ENCODE results near the gene GPR156. TPM values are rescaled to one million over a fixed set of nuclear protein-coding genes. Genes with fewer than 3 reads are reported as not detected.

Gene GPR156
- total and polyA plus RNA-seq, 4 donors: 0.08 to 0.71 (median 0.41) TPM

GRCh38 chr3:120173056-120173675, 111.9 kb downstream of the GPR156 start:
- H3K36me3 ChIP-seq (ENCODE audit: control insufficient read depth in 4 of 4, insufficient read depth in 4 of 4, low read length in 4 of 4): peaks cover 0 to 4% (median 0%) of the 10 kb centered on the region in 4 donors
- H3K4me3 ChIP-seq: no peak overlapping the region
- no peak for TF ChIP-seq CTCF (IDR thresholded peaks at IDR 0.05; ENCODE audit: control extremely low read depth, extremely low read depth)
- no peaks in the 10 kb centered on the region for H3K9me3 ChIP-seq (ENCODE audit: control insufficient read depth in 4 of 4, insufficient read depth in 3 of 4, low read length in 3 of 4)
- no peaks in the 10 kb centered on the region for H3K27me3 ChIP-seq (ENCODE audit: control insufficient read depth in 3 of 3, insufficient read depth in 3 of 3, low read length in 2 of 3)
- WGBS, 2 donors: 80 to 89% methylated on average over 6 of the region's 6 CpGs
- peaks cover 0 to 14% (median 8%) of the 10 kb centered on the region in 5 donors for H3K4me1 ChIP-seq (ENCODE audit: control insufficient read depth in 5 of 5, insufficient read depth in 5 of 5, low read length in 5 of 5)
- H3K9ac ChIP-seq (ENCODE audit: insufficient read depth in 1 of 2, low read length in 2 of 2): no peak overlapping the region
- ATAC-seq (ENCODE audit: insufficient read depth, low FRiP score) (no peak), DNase-seq (no peak)
- no peak overlapping the region for H3K27ac ChIP-seq (ENCODE audit: low read depth in 1 of 2, low read length in 1 of 2)

GRCh38 chr3:120172070-120172469, 113.0 kb downstream of the GPR156 start:
- Histone ChIP-seq H3K9me3 (ENCODE audit: control insufficient read depth in 4 of 4, insufficient read depth in 3 of 4, low read length in 3 of 4) (no peaks in the 10 kb centered on the region), H3K36me3 (ENCODE audit: control insufficient read depth in 4 of 4, insufficient read depth in 4 of 4, low read length in 4 of 4) (peaks cover 0 to 4% (median 0%) of the 10 kb centered on the region in 4 donors), H3K4me3 (no peak overlapping the region), H3K4me1 (ENCODE audit: control insufficient read depth in 5 of 5, insufficient read depth in 5 of 5, low read length in 5 of 5) (peaks cover 0 to 14% (median 4%) of the 10 kb centered on the region in 5 donors), H3K27ac (ENCODE audit: low read depth in 1 of 2, low read length in 1 of 2) (no peak overlapping the region), H3K9ac (ENCODE audit: insufficient read depth in 1 of 2, low read length in 2 of 2) (no peak overlapping the region), H3K27me3 (ENCODE audit: control insufficient read depth in 3 of 3, insufficient read depth in 3 of 3, low read length in 2 of 3) (no peaks in the 10 kb centered on the region)
- ATAC-seq (ENCODE audit: insufficient read depth, low FRiP score): no peak
- TF ChIP-seq CTCF (IDR thresholded peaks at IDR 0.05; ENCODE audit: control extremely low read depth, extremely low read depth): no peak
- WGBS, 2 donors: 68 to 79% methylated on average over 6 of the region's 6 CpGs
- DNase-seq: no peak

- Histone ChIP-seq H3K4me1 (ENCODE audit: control insufficient read depth in 5 of 5, insufficient read depth in 5 of 5, low read length in 5 of 5) (peaks cover 0 to 14% (median 0%) of the 10 kb centered on the region in 5 donors), H3K9ac (ENCODE audit: insufficient read depth in 1 of 2, low read length in 2 of 2) (no peak overlapping the region), H3K27me3 (ENCODE audit: control insufficient read depth in 3 of 3, insufficient read depth in 3 of 3, low read length in 2 of 3) (no peaks in the 10 kb centered on the region), H3K27ac (ENCODE audit: low read depth in 1 of 2, low read length in 1 of 2) (no peak overlapping the region), H3K36me3 (ENCODE audit: control insufficient read depth in 4 of 4, insufficient read depth in 4 of 4, low read length in 4 of 4) (peaks cover 0 to 4% (median 0%) of the 10 kb centered on the region in 4 donors), H3K4me3 (no peak overlapping the region), H3K9me3 (ENCODE audit: control insufficient read depth in 4 of 4, insufficient read depth in 3 of 4, low read length in 3 of 4) (no peaks in the 10 kb centered on the region)
- 89 to 92% methylated on average over 8 of the region's 8 CpGs for WGBS, 2 donors
- no peak for TF ChIP-seq CTCF (IDR thresholded peaks at IDR 0.05; ENCODE audit: control extremely low read depth, extremely low read depth)
- ATAC-seq (ENCODE audit: insufficient read depth, low FRiP score) (no peak), DNase-seq (no peak)
These were observed 113.7 kb downstream of the GPR156 start for GRCh38 chr3:120171134-120171873.
